Epithelial cell of prostate (primary cell): ENCODE measurements around the gene AFAP1L1.
"Not testable (repeated sequence)": the region's sequence is repeated elsewhere in the genome, so short reads cannot be mapped to it uniquely, and the experiment has no call there.

Experiments used
- DNase-seq: peaks from one replicate; pipeline ENCODE4 v3.0.0-alpha.2; 2011; ENCODE audit warnings: low read depth, low spot score
- H3K27ac ChIP-seq: fragments of 450-650 bp; 2 replicates; pipeline ENCODE4 v1.5.1; 2017; ENCODE audit warnings: mild to moderate bottlenecking

The AFAP1L1 gene

GRCh38 chr5:149382517-149383220 is 111.0 kb downstream of the AFAP1L1 start:
- no peak overlapping the region for H3K27ac ChIP-seq
- DNase-seq, result no peak

DNA sequence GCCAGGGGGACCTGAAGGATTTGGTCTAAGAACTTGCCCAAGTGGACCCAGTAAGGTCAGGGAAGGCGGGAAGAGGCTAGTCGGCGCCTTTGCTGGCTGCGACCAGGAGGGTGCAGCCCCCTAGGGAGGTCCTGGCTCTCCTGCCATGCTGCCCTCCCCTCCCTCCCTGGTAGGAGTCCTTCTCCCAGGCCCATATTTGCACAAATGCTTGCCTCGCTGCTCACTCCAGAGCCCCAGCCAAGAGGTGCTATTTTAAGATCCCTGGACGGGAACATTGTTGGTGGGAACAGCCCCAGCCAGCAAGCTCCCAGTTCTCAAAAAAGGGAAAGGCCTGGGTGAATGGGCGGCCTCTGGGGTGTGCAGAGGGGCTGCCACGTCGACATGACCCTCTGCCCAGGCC is 111.7 kb downstream of the AFAP1L1 start:
- DNase-seq, result no peak
- no peak overlapping the region for H3K27ac ChIP-seq

GRCh38 chr5:149386166-149386565 is 114.5 kb downstream of the AFAP1L1 start:
- DNase-seq, result no peak
- no peak overlapping the region for H3K27ac ChIP-seq

DNA sequence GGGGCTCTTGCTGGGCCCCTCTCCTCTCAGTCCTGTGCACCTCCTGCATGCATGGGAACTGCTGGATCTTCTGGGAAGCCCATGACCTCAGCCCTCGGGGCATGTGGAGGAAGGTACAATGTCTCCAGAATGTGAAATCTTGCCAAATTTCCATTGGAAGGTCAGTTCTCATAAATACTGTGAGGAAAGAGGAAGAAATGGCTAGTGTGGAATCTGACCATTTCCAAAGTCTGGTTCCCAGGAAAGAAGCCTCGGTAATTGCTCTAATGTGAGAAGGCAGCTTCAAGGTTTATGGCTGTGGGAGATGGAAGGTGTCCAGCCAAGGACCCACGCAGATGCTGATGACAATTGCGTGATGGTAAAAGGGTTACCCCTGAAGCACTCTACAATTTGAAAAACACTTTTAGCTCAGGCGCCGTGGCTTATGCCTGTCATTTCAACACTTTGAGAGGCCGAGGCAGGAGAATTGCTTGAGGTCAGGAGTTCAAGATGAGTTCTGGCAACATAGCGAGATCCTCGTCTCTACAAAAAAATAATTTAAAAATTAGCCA is 115.5 kb downstream of the AFAP1L1 start:
- DNase-seq, result no peak
- no peak overlapping the region for H3K27ac ChIP-seq

DNA sequence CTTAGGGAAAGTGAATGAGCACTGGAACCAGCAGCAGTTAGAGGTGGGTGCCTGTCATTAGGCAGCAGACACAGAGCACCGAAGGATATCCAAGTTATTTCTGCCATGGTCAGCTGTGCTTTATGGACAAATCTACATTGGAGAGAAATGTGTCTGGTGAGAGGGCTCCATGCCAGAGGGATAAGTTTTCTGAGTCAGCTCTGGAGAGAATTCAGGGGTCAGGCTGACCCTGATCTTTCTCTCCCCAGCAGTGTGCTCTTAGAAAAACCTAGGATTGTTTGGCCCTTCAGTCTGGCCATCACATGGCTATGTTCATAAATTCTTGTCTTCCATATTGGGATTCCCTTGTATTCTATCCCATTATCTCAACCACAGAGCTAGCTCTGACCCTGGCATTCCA is 116.3 kb downstream of the AFAP1L1 start:
- DNase-seq, result no peak
- no peak overlapping the region for H3K27ac ChIP-seq

GRCh38 chr5:149388498-149389190 is 117.0 kb downstream of the AFAP1L1 start:
- no peak for DNase-seq
- H3K27ac ChIP-seq, result no peak overlapping the region

- DNase-seq, result no peak
- no peak overlapping the region for H3K27ac ChIP-seq
Measured at GRCh38 chr5:149389552-149390495, 118.2 kb downstream of the AFAP1L1 start.

- H3K27ac ChIP-seq, DNase-seq: not testable (repeated sequence)
Measured at GRCh38 chr5:149391076-149391475, 119.4 kb downstream of the AFAP1L1 start.
